Dedifferentiated amniotic fluid mesenchymal stem cell (primary cell): ENCODE results near the gene TRABD2A.
A peak's percentile ranks its signal among the peaks of the same experiment; 100 is the strongest.
"Not testable (repeated sequence)": the region's sequence is repeated elsewhere in the genome, so short reads cannot be mapped to it uniquely, and the experiment has no call there.

Source experiments
- DNase-seq: peaks from one replicate; pipeline ENCODE4 v3.0.0-alpha.2; 2016; ENCODE audit errors: extremely low spot score

TRABD2A gene

DNA sequence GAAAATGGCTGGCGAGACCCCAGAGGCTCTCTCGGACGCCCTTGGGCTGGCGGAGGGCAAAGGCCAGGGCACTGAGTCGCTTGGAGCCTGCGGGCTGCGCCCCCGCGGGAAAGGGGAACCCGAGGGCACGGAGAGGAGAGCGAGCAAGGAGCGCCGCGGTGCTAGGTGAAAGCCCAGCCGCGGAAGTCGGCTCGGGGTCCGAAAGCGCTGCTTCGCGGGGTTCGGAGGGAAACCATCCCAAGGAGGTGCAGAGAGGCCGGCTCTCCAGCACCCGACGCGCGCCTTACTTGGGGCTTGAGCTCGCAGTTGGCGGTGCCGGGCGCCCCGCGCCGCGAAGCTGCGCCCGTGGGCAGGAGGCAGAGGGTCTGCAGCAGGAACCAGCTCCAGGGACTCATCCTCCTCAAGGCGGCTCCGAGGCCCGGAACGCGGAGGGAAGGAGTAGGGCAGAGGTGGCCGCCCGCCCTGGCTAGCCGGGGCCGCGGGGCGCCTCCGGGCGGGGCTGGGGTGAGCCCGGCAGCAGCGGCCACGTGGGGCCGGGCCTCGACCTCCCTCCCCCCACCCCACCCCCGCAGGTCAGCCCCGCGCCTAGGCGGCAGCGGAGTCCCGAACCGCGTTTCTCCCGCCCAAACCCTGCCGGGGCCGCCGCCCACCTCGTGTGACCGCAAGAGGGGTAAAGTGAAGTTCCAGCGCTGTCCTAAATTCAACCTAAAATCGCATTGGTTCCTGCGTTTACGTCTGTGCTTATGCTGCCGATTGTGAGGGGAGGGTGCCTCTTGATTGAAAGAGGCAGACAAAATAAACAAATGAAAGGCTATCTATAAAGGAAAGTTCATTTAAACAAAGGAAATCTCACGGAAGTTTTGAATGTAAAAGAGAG lies at the start of gene TRABD2A:
Gene TRABD2A (minus strand): TSS at position 440 of the 877 bp plus-strand sequence. CDS start 45 bp downstream, at position 395.
- peak; percentile 33 for DNase-seq

DNA sequence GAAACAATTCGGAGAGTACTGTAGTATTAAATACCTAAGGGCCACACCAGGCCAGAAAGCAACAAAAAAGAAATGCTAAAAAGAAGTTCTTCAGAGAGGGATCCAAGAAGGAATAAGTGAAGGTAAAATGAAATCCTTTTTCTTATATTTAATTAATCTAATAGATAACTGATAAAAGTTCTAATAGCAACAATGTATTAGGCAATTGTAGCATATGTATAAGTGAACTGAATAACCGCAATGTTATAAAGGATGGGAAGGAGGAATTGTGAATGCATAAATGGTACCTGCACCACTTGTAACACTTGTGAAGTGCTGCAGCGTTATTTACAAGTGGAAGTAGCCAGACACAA lies 46.4 kb upstream of the TRABD2A start:
- no peak for DNase-seq

DNA sequence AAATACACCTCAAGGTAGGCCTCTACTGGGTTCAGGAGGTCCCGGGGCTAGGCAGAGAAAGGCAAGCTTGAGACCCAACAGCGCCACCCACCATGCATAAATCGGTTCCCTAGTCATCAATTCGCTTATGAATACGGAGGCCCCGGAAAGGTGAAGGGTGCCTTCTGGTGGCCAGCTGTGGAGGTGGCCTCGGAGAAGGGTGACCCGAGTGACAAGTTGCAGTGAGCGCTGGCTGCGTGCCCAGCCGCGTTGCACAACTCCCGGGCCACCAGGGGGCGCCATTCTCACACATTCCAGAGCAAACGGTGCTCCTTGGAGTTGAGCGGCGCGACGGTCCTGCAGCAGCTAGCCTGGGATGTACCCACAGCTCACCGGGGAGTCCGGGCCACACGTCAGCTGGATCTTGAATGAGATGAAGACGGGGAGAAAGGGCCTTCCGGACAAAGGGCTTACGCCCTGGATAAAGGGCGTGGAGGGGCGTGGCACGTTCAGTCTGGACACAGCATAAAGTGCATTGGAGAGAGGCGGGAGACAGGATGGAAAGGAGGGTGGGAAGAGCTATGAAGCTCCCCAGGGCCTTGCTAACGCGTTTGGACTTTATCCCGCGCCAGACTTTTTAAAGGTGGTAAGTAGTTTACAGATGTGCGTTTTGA lies 45.0 kb upstream of the TRABD2A start:
- peak; percentile 84 for DNase-seq

- no peak for DNase-seq
These were observed 44.4 kb upstream of the TRABD2A start for GRCh38 chr2:84925336-84925723.

DNA sequence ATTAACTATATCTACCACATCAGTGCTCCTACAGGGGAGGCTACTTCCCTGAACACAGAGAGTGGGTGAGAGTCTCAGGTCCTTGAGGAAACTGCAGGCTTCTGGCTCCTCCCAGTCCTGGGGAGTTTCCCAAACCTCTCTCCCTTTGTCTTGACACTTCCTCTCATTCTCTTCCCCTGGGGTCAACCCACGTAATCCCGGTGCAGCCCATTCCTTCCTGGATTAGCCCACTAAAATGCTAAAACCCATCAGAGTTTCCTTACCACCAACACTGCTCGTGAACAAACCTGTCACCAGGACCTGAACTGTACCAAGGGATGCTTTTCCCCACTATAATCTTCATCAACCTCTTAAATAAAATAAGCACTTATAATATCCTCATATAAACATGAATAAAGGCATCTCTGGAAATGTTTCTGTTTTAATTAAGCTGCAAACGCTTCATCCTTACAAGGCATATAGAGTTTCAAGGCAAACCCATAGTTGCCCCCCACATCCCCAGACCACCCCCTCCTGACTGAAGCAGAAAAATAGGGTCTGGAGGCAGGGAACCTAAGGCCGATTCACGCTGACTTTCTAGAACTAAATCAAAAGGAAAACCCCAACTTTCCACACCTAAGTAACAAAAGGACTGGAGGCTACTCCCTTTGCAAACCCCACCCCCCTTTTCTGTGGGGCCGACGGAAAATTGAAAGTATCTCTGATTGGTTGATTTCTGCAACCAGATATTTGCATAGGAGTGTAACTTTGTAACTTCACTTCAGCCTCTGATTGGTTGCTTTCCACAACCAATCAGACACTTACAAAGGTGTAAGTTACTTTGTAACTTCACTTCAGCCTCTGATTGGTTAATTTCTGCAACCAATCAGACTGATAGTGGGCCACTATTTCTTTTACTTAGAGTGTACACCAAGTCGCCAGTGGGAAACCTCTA lies 43.6 kb upstream of the TRABD2A start:
- DNase-seq = no peak

DNA sequence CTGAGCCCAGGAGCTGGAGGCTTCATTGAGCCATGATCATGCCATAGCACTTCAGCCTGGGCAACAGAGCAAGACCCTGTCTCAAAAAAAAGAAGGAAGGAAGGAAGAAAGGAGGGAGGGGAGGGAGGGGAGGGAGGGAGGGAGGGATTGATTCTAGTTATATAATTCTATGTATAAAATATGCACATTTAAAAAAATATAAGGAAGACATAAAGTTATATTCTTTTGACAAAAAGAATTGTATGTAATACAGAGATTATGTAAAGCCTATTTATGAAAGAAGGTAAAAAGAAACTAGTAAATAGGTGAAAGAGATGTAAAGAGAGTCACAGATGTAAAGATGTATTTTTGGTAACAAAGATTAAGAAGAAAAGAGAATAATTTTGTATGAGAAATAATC lies 42.1 kb upstream of the TRABD2A start:
- no peak for DNase-seq

GRCh38 chr2:84919885-84920580 lies 39.1 kb upstream of the TRABD2A start:
- DNase-seq = peak; percentile 98

DNA sequence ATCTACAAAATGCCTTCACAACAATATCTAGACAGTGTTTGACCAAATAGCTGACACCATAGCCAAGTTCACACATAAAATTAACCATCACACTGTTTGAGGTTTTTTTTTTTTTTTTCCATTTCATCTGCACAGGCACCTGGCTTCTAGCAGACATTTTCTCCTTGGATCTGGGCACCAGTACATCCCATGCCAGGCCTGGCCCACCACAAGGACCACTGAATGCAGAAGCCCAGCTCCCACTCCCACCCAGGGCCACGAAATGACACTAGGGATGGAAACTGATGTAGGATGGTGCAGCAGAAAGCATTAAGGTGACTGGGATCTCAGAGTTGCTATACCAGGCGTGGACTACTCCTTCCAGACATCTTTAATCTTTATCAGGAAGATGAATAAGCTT lies 37.5 kb upstream of the TRABD2A start:
- no peak for DNase-seq

DNA sequence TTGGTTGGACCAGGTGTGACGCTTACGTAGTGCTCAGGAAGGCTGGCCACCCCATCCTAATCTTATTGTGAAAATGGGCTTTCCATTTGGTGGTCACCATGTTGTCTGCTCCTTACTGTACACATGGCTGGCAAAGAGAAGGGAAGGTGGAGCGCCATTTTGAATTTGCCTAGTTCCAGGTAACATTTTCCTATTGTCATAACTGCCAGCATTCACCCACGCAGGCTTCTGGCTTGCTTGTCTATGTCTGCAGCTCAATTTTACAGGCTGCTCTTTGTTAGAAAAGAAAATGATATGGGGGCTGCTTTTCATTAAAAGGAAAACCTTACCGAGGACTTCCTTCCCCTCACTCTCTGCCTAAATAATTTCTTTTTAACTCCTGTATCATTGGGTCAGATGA lies 36.9 kb upstream of the TRABD2A start:
- not testable (repeated sequence) for DNase-seq

- DNase-seq = not testable (repeated sequence)
These were observed 34.8 kb upstream of the TRABD2A start for GRCh38 chr2:84915675-84916074.

- DNase-seq = no peak
These were observed 33.5 kb upstream of the TRABD2A start for GRCh38 chr2:84914334-84914733.

DNA sequence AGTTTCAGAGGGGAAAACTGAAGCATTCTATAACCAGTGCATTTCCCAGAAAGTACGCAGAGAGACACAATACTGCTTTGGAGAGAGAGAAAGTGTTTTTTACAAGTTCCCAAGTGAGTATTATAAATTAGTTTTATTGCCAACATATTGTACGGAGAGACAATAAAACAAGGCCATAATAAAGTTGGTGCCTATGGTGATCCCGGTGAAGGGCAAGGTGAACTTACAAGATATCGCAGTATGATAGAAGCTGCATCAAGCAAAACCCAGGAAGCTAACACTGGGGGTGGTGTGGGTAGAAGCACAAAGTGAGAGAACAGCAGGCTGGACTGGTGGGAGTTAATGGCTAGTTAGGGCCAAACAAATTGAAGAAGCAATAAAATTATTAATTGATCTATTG lies 32.1 kb upstream of the TRABD2A start:
- DNase-seq = no peak

DNA sequence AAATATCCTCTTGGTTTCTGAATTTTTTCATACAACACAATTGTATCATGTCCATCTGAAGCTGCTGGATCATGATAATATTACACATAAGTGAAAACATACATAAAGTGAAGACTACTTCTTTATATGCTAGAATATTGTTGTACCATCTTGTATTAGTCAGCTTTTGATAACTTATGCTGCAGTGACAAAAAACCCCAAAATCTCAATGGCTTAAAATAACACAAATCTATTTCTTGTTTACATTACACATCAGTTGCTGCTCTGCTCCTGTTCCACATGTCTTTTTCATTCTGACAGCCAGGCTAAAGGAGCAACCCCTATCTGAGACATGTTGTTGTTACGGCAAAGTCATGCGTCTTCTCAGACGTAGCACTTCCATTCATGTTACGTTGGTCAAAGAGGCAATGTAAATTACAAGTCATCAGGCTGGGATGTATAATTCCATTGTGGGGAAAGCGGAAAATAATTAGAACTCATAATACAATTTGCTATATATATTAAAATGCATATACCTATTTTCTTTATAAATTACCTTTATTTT lies 30.3 kb upstream of the TRABD2A start:
- no peak for DNase-seq

GRCh38 chr2:84908948-84909713 lies 28.2 kb upstream of the TRABD2A start:
- DNase-seq = no peak

GRCh38 chr2:84906900-84907714 lies 26.2 kb upstream of the TRABD2A start:
- peak; percentile 76 for DNase-seq

GRCh38 chr2:84906108-84906899 lies 25.4 kb upstream of the TRABD2A start:
- no peak for DNase-seq

DNA sequence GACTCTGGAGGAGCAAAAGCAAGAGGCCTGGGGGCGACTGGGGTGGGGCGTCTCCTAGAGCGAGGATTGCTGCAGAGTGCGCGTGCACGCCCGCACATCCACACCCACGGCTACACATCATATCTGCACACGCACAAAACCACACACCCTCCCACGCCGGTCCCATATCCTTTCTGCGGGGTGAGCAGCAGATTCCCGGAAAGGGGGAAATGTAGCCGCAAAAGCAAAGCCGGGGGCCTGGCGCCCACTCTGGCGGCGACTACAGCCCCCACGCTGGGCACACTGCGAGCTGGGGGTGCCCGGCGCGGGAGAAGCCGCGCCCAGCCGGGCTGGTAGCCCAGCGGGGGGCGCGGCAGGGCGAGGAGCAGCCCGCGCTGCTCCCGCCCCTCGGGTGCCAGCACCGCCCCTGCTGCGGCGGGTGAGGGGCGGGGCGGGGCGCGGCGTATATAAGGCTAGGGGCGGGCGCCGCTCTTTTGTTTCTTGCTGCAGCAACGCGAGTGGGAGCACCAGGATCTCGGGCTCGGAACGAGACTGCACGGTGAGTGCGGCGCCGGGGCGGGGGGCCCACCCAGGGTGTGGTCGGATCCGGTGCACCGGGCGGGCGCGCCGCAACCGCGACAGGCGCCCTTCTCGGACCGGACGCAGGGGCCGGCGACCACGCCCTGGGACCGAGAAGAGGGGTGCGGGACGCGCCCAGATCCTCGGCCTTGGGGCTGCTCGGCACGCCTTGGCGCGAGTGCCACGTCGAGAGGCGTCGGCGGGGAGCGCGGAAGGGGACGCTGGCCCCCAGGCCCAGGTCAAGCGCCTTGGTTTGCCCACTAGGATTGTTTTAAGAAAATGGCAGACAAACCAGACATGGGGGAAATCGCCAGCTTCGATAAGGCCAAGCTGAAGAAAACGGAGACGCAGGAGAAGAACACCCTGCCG lies 24.6 kb upstream of the TRABD2A start, which contains the start of gene TMSB10:
Gene TMSB10 (plus strand): TSS at position 476 of the 927 bp plus-strand sequence.
- peak; percentile 74 for DNase-seq
